Measurements from ENCODE around the gene EN2.

DNA sequence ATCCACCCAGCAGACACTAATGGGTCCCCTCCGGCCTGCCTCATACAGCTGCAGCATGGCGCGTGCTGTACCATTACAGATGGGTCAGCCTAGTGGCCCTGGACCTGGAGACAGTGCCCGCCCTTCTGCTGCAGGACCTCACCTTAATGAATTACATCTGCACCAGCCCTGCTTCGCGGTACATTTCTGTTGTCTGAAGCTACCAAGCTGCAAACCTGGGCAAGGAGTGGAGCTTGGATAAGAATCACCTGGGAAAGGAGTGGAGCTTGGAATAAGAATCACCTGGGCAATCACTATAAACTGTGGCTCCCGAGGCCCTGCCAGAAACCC is 33.0 kb upstream of the EN2 start:
- TF ChIP-seq, protein P1, sequence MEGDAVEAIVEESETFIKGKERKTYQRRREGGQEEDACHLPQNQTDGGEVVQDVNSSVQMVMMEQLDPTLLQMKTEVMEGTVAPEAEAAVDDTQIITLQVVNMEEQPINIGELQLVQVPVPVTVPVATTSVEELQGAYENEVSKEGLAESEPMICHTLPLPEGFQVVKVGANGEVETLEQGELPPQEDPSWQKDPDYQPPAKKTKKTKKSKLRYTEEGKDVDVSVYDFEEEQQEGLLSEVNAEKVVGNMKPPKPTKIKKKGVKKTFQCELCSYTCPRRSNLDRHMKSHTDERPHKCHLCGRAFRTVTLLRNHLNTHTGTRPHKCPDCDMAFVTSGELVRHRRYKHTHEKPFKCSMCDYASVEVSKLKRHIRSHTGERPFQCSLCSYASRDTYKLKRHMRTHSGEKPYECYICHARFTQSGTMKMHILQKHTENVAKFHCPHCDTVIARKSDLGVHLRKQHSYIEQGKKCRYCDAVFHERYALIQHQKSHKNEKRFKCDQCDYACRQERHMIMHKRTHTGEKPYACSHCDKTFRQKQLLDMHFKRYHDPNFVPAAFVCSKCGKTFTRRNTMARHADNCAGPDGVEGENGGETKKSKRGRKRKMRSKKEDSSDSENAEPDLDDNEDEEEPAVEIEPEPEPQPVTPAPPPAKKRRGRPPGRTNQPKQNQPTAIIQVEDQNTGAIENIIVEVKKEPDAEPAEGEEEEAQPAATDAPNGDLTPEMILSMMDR (IDR thresholded peaks at IDR 0.05; ENCODE audit: borderline replicate concordance, extremely low read depth, low read length, poor library complexity, severe bottlenecking) = no peak
- no peak for TF ChIP-seq EZH2 (IDR thresholded peaks at IDR 0.05; ENCODE audit: borderline replicate concordance, low read depth, low read length, severe bottlenecking)

Data from DND-41 (cell line).